ENCODE data around the gene PPP1R3A.
"Not testable (repeated sequence)": the region's sequence is repeated elsewhere in the genome, so short reads cannot be mapped to it uniquely, and the experiment has no call there.

Gene PPP1R3A

DNA sequence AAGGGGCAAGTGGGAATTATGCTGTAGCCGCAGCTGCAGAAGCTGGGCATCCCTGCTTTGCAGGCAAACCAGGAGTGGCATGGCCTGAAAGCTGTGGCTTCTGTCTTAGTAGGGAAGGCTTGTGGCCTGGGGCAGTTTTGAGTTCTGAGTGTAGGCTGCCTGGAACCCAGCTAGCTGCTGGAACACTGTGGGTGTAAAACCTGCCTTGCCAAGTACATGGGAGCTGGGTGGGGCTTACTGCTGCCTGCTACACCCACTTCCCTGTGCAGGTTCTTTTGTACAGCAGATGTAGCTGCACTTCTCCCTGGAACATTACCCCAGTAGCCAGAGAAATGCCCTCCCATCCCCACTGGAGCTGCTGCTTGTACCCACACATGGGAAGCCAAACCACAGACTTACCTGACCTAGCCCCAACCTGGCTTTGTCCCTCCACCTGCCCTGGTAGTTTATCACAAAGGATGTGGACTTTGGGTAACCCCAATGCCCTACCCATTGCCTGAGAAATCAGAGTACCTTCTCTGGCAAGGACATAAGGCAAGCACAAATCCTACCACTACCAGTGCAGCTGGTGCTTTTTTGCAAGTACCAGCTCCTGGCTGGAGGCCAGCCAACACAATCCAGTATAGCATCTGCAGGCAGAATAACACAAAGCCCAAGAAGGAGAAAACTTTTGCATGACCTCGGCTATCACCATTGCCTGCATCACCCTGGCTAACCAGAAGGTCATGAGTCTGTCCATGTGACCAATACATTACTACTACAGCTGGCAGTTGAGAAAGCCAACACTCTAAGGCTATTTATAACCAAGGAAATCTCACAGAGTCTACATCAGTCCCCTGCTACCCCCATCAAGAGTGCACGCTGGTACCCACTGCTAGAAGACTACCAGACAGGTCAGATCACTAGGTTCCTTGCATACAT is 26.5 kb upstream of the PPP1R3A start:
- no peak overlapping the region for H3K4me3 ChIP-seq (ENCODE audit: low read depth, low read length)
- TF ChIP-seq, protein P1, sequence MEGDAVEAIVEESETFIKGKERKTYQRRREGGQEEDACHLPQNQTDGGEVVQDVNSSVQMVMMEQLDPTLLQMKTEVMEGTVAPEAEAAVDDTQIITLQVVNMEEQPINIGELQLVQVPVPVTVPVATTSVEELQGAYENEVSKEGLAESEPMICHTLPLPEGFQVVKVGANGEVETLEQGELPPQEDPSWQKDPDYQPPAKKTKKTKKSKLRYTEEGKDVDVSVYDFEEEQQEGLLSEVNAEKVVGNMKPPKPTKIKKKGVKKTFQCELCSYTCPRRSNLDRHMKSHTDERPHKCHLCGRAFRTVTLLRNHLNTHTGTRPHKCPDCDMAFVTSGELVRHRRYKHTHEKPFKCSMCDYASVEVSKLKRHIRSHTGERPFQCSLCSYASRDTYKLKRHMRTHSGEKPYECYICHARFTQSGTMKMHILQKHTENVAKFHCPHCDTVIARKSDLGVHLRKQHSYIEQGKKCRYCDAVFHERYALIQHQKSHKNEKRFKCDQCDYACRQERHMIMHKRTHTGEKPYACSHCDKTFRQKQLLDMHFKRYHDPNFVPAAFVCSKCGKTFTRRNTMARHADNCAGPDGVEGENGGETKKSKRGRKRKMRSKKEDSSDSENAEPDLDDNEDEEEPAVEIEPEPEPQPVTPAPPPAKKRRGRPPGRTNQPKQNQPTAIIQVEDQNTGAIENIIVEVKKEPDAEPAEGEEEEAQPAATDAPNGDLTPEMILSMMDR (IDR thresholded peaks at IDR 0.05; ENCODE audit: low read depth, low read length, missing control alignments): no peak
- in situ Hi-C loops (cut with HindIII; ENCODE audit: low sequenced_read_pairs): no loop called here
- no peak for DNase-seq (ENCODE audit: low read depth)

DNA sequence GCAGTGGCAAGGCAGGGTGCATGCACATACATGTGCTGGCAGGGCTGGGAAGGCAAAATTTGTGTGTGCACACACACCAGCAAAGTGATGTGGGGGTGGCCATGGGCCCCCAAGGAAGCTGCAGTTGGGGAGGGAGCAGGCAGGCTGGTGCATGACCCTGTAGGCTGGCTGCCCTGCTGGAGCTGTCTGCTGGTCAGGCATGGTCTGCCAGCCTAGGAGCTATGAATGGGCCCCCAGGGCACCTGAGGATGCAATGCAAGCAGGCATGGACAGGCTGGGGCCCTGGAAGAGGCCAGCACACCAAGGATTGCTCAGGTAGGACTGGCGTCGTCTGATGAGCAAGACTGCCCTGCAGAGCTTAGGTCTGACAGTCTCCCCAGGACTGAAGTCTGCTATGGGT is 18.2 kb upstream of the PPP1R3A start:
- H3K4me3 ChIP-seq (ENCODE audit: low read depth, low read length): no peak overlapping the region
- DNase-seq (ENCODE audit: low read depth): no peak
- TF ChIP-seq, protein P1 (IDR thresholded peaks at IDR 0.05; ENCODE audit: low read depth, low read length, missing control alignments): no peak
- in situ Hi-C loops (cut with HindIII; ENCODE audit: low sequenced_read_pairs): no loop called here

DNA sequence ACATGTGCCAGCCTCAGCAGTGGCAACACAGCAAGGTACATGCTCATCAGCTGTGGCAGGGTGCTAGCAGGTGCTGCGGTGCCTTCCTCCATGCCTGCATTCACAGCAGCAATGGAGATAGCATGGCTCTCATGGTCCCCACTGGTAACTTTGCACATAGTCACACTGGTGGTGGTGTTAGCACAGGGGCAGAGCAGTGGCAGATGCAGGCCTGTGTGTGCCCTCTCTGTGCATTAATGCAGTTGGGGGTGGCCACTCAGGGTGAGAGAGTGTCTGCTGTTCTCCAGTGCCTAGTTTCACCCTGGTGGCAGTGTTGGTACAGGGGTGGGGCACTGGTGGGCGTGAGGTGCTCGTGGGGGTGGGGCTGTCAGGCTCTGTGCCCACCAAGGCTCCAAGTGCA is 17.7 kb upstream of the PPP1R3A start:
- TF ChIP-seq, protein P1 (IDR thresholded peaks at IDR 0.05; ENCODE audit: low read depth, low read length, missing control alignments): no peak
- DNase-seq (ENCODE audit: low read depth): no peak
- H3K4me3 ChIP-seq (ENCODE audit: low read depth, low read length): no peak overlapping the region
- in situ Hi-C loops (cut with HindIII; ENCODE audit: low sequenced_read_pairs): no loop called here

- DNase-seq (ENCODE audit: low read depth); H3K4me3 ChIP-seq (ENCODE audit: low read depth, low read length); in situ Hi-C loops (cut with HindIII; ENCODE audit: low sequenced_read_pairs): not testable (repeated sequence)
Observed at GRCh38 chr7:113929389-113929788, 10.6 kb upstream of the PPP1R3A start.

DNA sequence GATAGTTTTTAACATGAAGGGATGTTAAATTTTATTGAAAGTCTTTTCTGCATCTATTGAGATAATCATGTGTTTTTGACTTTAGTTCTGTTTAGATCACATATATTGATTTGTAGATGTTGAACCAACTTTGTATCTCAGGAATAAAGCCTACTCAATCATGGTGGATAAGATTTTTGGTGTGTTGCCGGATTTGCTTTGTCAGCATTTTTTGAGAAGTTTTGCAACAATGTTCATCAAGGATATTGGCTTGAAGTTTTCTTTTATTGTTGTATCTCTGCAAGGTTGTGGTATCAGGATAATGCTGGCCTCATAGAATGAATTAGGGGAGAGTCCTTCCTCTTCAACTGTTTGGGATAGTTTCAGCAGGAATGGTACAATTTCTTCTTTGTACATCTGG is 9.3 kb upstream of the PPP1R3A start:
- no peak for DNase-seq (ENCODE audit: low read depth)
- no peak overlapping the region for H3K4me3 ChIP-seq (ENCODE audit: low read depth, low read length)
- in situ Hi-C loops (cut with HindIII; ENCODE audit: low sequenced_read_pairs): no loop called here
- TF ChIP-seq, protein P1 (IDR thresholded peaks at IDR 0.05; ENCODE audit: low read depth, low read length, missing control alignments): no peak

GRCh38 chr7:113922049-113922448 is 3.2 kb upstream of the PPP1R3A start:
- in situ Hi-C loops (cut with HindIII; ENCODE audit: low sequenced_read_pairs): no loop called here
- H3K4me3 ChIP-seq (ENCODE audit: low read depth, low read length): no peak overlapping the region
- TF ChIP-seq, protein P1 (IDR thresholded peaks at IDR 0.05; ENCODE audit: low read depth, low read length, missing control alignments): no peak

DNA sequence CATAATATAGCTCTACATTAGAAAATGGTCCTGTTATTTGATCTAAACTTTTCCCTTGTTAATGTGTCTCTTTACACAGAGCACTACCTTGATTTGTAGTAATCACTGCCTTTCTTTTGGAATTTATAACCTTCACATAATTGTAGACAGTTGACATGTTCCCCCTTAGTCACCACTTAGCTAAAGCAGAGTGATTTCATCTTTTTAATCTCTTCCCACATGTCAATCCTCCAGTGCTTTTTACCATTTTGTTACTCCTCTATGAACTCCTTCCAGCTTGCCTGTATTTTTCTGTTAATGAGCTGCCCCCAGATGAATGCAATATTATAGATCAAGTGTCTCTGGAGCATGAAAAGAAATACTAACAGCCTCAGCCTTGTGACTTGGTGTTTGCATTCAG is 2.6 kb upstream of the PPP1R3A start:
- TF ChIP-seq, protein P1 (IDR thresholded peaks at IDR 0.05; ENCODE audit: low read depth, low read length, missing control alignments): no peak
- in situ Hi-C loops (cut with HindIII; ENCODE audit: low sequenced_read_pairs): no loop called here
- H3K4me3 ChIP-seq (ENCODE audit: low read depth, low read length): no peak overlapping the region
- no peak for DNase-seq (ENCODE audit: low read depth)

More at GRCh38 chr7:113922049-113922448, 3.2 kb upstream of the PPP1R3A start:
- no peak for DNase-seq (ENCODE audit: low read depth)
